Fibroblast of lung (primary cell): ENCODE measurements around the gene POLR2A. TPM values are rescaled to one million over a fixed set of nuclear protein-coding genes. Genes with fewer than 3 reads are reported as not detected.
A peak's percentile ranks its signal among the peaks of the same experiment; 100 is the strongest.

Experiments used
- DNase-seq, 2 donors: peaks; one replicate each; pipeline versions ENCODE4 v3.0.0 to v3.0.0-alpha.2; 2010; ENCODE audit warnings: low read depth in 2 of 2
- H2AFZ ChIP-seq: 2 replicates; pipeline ENCODE4 v1.5.1; 2012; ENCODE audit warnings: low read length, control low read depth, inconsistent platforms
- H3K27ac ChIP-seq: 2 replicates; pipeline ENCODE4 v1.5.1; 2011; ENCODE audit warnings: low read length, control low read depth; ENCODE audit not compliant: insufficient read depth
- H3K27me3 ChIP-seq: 2 replicates; pipeline ENCODE4 v1.5.1; 2011; ENCODE audit warnings: mild to moderate bottlenecking, low read length; ENCODE audit not compliant: control insufficient read depth, insufficient read depth
- H3K36me3 ChIP-seq: 2 replicates; pipeline ENCODE4 v1.5.1; 2011; ENCODE audit warnings: low read length; ENCODE audit not compliant: control insufficient read depth, insufficient read depth
- H3K4me1 ChIP-seq: 2 replicates; pipeline ENCODE4 v1.5.1; 2011; ENCODE audit warnings: low read length; ENCODE audit not compliant: control insufficient read depth, insufficient read depth; ENCODE audit errors: extremely low read depth
- H3K4me2 ChIP-seq: 2 replicates; pipeline ENCODE4 v1.5.1; 2011; ENCODE audit warnings: low read length, control low read depth; ENCODE audit not compliant: insufficient read depth; ENCODE audit errors: extremely low read depth
- H3K4me3 ChIP-seq, 4 experiments: fragments of 200-600 bp in 1 of 4; sonication (generic) in 1 of 4; replicated peaks in 1 of 4; 2 replicates each; pipeline ENCODE4 v1.5.1; 2011 to 2016; ENCODE audit warnings: low read length in 4 of 4, low read depth in 3 of 4, mild to moderate bottlenecking in 3 of 4, control low read depth in 2 of 4, inconsistent platforms in 1 of 4, mixed read lengths in 1 of 4; ENCODE audit not compliant: insufficient read depth in 1 of 4; ENCODE audit errors: control extremely low read depth in 1 of 4
- H3K79me2 ChIP-seq: 2 replicates; pipeline ENCODE4 v1.5.1; 2012; ENCODE audit warnings: mild to moderate bottlenecking, low read length, inconsistent platforms; ENCODE audit not compliant: control insufficient read depth, insufficient read depth
- H3K9ac ChIP-seq: 2 replicates; pipeline ENCODE4 v1.5.1; 2011; ENCODE audit warnings: mild to moderate bottlenecking, low read length, control low read depth; ENCODE audit not compliant: insufficient read depth
- H3K9me3 ChIP-seq: 2 replicates; pipeline ENCODE4 v1.5.1; 2012; ENCODE audit warnings: low read depth, low read length; ENCODE audit not compliant: control insufficient read depth, insufficient read depth
- H4K20me1 ChIP-seq: 2 replicates; pipeline ENCODE4 v1.5.1; 2011; ENCODE audit warnings: low read length; ENCODE audit not compliant: control insufficient read depth, insufficient read depth; ENCODE audit errors: extremely low read depth
- EZH2 ChIP-seq: IDR thresholded peaks from 2 replicates; pipeline ENCODE4 v1.5.1; 2012; ENCODE audit warnings: low read length, control low read depth, mild to moderate bottlenecking; ENCODE audit errors: missing control alignments
- polyA plus RNA-seq, 2 donors: library from polyadenylated mRNA; depleted of rRNA in 1 of 2; stranded (reverse) in 1 of 2; unstranded in 1 of 2; fragments of >200 nt; gene quantifications; 2 replicates each; pipeline ENCODE4 v1.2.1, GENCODE V29; 2011 to 2012; ENCODE audit warnings: missing spikeins in 1 of 2
- total RNA-seq: library from RNA; depleted of rRNA; stranded (reverse); fragments of >200 nt; gene quantifications from 2 replicates; pipeline ENCODE4 v1.2.1, GENCODE V29; 2014
- TF ChIP-seq, protein P1 (sequence below), 2 donors: IDR thresholded peaks in 1 of 2; conservative IDR thresholded peaks in 1 of 2; 1 replicate in 1 of 2; 2 replicates in 1 of 2; pipeline ENCODE4 v1.5.1; 2011 to 2012; ENCODE audit warnings: low read length in 2 of 2, control low read depth in 1 of 2, inconsistent platforms in 1 of 2, low read depth in 1 of 2, mild to moderate bottlenecking in 1 of 2

Gene POLR2A
- total and polyA plus RNA-seq, 2 donors (not counting 1 experiment from before 2014, with no cell fraction given) = 7.1 to 75.8 TPM

GRCh38 chr17:7475764-7476422 lies 8.3 kb upstream of the POLR2A start:
- Histone ChIP-seq H4K20me1 (peaks cover 2% of the 10 kb centered on the region), H3K9ac (no peak overlapping the region), H3K4me2 (peak overlapping the region; percentile 27)

GRCh38 chr17:7476494-7476893 lies 7.7 kb upstream of the POLR2A start:
- peak overlapping the region in 1 of 4 experiments; percentile 91 for H3K4me3 ChIP-seq
- no peak overlapping the region for H3K9ac ChIP-seq
- H3K79me2 ChIP-seq = peaks cover 76% of the 10 kb centered on the region
- DNase-seq = peak in 1 of 2 donors; percentile 68
- no peak overlapping the region for H2AFZ ChIP-seq
- peaks cover 2% of the 10 kb centered on the region for H4K20me1 ChIP-seq
- TF ChIP-seq, protein P1, sequence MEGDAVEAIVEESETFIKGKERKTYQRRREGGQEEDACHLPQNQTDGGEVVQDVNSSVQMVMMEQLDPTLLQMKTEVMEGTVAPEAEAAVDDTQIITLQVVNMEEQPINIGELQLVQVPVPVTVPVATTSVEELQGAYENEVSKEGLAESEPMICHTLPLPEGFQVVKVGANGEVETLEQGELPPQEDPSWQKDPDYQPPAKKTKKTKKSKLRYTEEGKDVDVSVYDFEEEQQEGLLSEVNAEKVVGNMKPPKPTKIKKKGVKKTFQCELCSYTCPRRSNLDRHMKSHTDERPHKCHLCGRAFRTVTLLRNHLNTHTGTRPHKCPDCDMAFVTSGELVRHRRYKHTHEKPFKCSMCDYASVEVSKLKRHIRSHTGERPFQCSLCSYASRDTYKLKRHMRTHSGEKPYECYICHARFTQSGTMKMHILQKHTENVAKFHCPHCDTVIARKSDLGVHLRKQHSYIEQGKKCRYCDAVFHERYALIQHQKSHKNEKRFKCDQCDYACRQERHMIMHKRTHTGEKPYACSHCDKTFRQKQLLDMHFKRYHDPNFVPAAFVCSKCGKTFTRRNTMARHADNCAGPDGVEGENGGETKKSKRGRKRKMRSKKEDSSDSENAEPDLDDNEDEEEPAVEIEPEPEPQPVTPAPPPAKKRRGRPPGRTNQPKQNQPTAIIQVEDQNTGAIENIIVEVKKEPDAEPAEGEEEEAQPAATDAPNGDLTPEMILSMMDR (conservative IDR thresholded peaks at IDR 0.05 in 1 of 2, IDR thresholded peaks at IDR 0.05 in 1 of 2; ENCODE audit: low read depth in 1 of 2, low read length in 2 of 2) = no peak
- no peak for TF ChIP-seq EZH2
- H3K9me3 ChIP-seq = no peaks in the 10 kb centered on the region
- peaks cover 2% of the 10 kb centered on the region for H3K36me3 ChIP-seq
- peaks cover 21% of the 10 kb centered on the region for H3K4me1 ChIP-seq
- H3K4me2 ChIP-seq = peak overlapping the region; percentile 60
- peak overlapping the region; percentile 91 for H3K27ac ChIP-seq
- H3K27me3 ChIP-seq = no peaks in the 10 kb centered on the region

More at GRCh38 chr17:7475764-7476422, 8.3 kb upstream of the POLR2A start:
- DNase-seq = peak in 1 of 2 donors; percentile 39
- Histone ChIP-seq H2AFZ (no peak overlapping the region), H3K9me3 (no peaks in the 10 kb centered on the region), H3K4me3 (peak overlapping the region in 1 of 4 experiments; percentile 91), H3K27me3 (no peaks in the 10 kb centered on the region), H3K27ac (peak overlapping the region; percentile 91), H3K79me2 (peaks cover 81% of the 10 kb centered on the region), H3K4me1 (peaks cover 21% of the 10 kb centered on the region), H3K36me3 (peaks cover 2% of the 10 kb centered on the region)
- TF ChIP-seq, protein P1 (conservative IDR thresholded peaks at IDR 0.05 in 1 of 2, IDR thresholded peaks at IDR 0.05 in 1 of 2; ENCODE audit: low read depth in 1 of 2, low read length in 2 of 2) = no peak
- no peak for TF ChIP-seq EZH2

GRCh38 chr17:7476951-7477350 lies 7.2 kb upstream of the POLR2A start:
- Histone ChIP-seq H4K20me1 (peaks cover 2% of the 10 kb centered on the region), H3K4me3 (peak overlapping the region; percentile 30 to 91 (median 75)), H2AFZ (no peak overlapping the region), H3K27me3 (no peaks in the 10 kb centered on the region), H3K79me2 (peaks cover 73% of the 10 kb centered on the region), H3K9ac (peak overlapping the region; percentile 54), H3K9me3 (no peaks in the 10 kb centered on the region), H3K4me2 (peak overlapping the region; percentile 90), H3K27ac (peak overlapping the region; percentile 91), H3K36me3 (peaks cover 2% of the 10 kb centered on the region), H3K4me1 (peaks cover 21% of the 10 kb centered on the region)
- DNase-seq = no peak
- no peak for TF ChIP-seq EZH2
- TF ChIP-seq, protein P1 (conservative IDR thresholded peaks at IDR 0.05 in 1 of 2, IDR thresholded peaks at IDR 0.05 in 1 of 2; ENCODE audit: low read depth in 1 of 2, low read length in 2 of 2) = no peak
